GM12865 (cell line): ENCODE measurements around the gene PXYLP1.

Experiments
- DNase-seq: peaks from one replicate; pipeline ENCODE4 v3.0.0; 2010; ENCODE audit warnings: low read depth
- H3K4me3 ChIP-seq: 2 replicates; pipeline ENCODE4 v1.5.1; 2011; ENCODE audit warnings: mild to moderate bottlenecking, low read depth, low read length, control low read depth
- TF ChIP-seq, protein P1 (sequence below): IDR thresholded peaks from 2 replicates; pipeline ENCODE4 v1.5.1; 2011; ENCODE audit warnings: low read length, control low read depth, low read depth, inconsistent platforms; ENCODE audit not compliant: insufficient read depth; ENCODE audit errors: missing control alignments

The PXYLP1 gene

DNA sequence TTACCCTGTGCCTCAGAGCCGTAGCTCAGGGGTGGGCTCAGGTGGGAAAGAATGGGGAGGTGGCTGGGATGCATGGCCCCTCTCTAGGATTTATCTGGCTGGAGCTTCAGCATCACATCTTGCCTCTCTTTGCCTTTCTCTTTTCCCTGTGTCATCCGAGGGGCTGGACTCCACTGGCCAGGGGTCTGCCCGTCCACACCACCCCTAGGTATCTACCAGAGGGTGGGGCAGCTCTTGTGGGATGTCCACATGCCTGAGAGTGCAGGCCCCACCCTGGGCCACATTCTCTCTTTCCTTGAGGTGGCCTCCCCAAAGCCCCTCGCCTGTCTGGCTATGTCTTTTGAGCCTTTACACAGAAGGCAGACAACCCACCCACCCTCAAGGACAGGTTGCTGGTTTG, 37.2 kb downstream of the PXYLP1 start:
- TF ChIP-seq, protein P1, sequence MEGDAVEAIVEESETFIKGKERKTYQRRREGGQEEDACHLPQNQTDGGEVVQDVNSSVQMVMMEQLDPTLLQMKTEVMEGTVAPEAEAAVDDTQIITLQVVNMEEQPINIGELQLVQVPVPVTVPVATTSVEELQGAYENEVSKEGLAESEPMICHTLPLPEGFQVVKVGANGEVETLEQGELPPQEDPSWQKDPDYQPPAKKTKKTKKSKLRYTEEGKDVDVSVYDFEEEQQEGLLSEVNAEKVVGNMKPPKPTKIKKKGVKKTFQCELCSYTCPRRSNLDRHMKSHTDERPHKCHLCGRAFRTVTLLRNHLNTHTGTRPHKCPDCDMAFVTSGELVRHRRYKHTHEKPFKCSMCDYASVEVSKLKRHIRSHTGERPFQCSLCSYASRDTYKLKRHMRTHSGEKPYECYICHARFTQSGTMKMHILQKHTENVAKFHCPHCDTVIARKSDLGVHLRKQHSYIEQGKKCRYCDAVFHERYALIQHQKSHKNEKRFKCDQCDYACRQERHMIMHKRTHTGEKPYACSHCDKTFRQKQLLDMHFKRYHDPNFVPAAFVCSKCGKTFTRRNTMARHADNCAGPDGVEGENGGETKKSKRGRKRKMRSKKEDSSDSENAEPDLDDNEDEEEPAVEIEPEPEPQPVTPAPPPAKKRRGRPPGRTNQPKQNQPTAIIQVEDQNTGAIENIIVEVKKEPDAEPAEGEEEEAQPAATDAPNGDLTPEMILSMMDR = no peak
- no peak overlapping the region for H3K4me3 ChIP-seq
- DNase-seq = no peak

DNA sequence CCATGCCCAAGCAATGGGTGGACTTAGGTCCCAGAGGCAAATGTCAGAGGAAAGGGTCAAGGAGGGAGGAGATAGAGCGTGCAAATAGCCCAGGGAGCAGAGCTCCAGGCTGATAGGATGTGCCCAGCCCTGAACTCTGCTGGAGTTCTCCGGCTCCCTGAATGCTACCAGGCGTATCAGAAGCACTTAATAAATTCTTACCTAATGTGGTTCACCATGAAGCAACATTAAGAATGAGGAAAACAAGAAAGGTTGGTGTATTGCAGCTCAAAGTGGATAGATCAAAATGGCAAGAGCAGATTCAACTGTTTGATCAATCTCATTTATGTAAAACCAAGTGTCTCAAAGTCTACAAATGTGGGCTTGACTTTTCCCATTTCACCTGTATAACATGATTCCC, 38.3 kb downstream of the PXYLP1 start:
- TF ChIP-seq, protein P1 = no peak
- H3K4me3 ChIP-seq = no peak overlapping the region
- DNase-seq = no peak

GRCh38 chr3:141271279-141272030, 39.8 kb downstream of the PXYLP1 start:
- no peak for DNase-seq
- TF ChIP-seq, protein P1 = no peak
- no peak overlapping the region for H3K4me3 ChIP-seq

GRCh38 chr3:141272906-141273662, 41.5 kb downstream of the PXYLP1 start:
- TF ChIP-seq, protein P1 = no peak
- no peak overlapping the region for H3K4me3 ChIP-seq
- no peak for DNase-seq

DNA sequence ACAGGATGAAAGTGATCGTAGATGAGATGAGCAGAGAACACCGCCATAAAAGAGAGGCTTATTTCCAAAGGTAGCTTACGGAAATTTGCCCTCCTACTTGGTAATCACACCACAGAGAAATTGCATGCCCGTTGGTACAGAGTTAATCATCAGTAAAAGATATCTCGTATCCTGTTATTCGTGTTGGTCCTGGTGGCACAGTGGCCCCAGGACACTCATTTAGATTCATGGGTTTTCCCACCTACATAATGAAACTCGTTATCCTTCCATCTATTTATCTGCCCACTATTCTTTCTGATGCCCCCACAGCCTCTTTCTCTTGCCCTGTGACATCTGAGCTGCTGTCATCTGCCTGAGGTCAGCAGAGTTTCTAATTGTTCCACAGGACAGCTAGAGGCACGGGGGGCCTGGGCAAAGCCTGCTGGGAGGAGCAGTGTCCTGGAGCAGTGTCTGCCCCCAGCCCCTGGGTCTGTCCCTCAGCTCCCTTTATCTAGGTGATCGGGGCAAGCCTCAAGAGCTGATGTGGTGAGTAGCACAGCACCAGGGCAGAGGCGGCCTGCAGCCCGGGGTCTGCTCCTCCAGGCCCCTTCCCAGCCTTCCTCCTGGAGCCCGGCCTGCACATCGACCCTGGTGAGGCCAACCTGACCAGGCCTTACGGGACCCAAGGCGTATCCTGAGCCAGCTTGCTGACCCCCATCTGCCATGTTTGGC, 42.2 kb downstream of the PXYLP1 start:
- TF ChIP-seq, protein P1 = no peak
- H3K4me3 ChIP-seq = no peak overlapping the region
- DNase-seq = no peak

GRCh38 chr3:141274411-141275031, 42.9 kb downstream of the PXYLP1 start:
- no peak overlapping the region for H3K4me3 ChIP-seq
- TF ChIP-seq, protein P1 = no peak
- no peak for DNase-seq
